Mononuclear cell (primary cell): ENCODE data around the gene PAX2. TPM values are rescaled to one million over a fixed set of nuclear protein-coding genes. Genes with fewer than 3 reads are reported as not detected.

Source experiments
- H3K27me3 ChIP-seq: 2 replicates; pipeline ENCODE4 v1.6.0; 2011; ENCODE audit warnings: low read length, control low read depth; ENCODE audit not compliant: insufficient read depth
- H3K4me1 ChIP-seq: 2 replicates; pipeline ENCODE4 v1.5.1; 2011; ENCODE audit warnings: mild to moderate bottlenecking, low read length, control low read depth; ENCODE audit not compliant: insufficient read depth
- H3K4me3 ChIP-seq: 2 replicates; pipeline ENCODE4 v1.5.1; 2011; ENCODE audit warnings: mild to moderate bottlenecking, low read length, moderate library complexity
- H3K9me3 ChIP-seq: 2 replicates; pipeline ENCODE4 v1.5.1; 2011; ENCODE audit warnings: low read depth, mild to moderate bottlenecking, control low read depth, low read length
- total RNA-seq: library from RNA; depleted of rRNA; stranded (reverse); fragments of >200 nt; gene quantifications from one replicate; pipeline ENCODE4 v1.2.3, GENCODE V29; 2012

The PAX2 gene
- total RNA-seq, 1 donor: not detected

GRCh38 chr10:100816671-100817070, 71.3 kb downstream of the PAX2 start:
- Histone ChIP-seq H3K4me1 (no peaks in the 10 kb centered on the region), H3K4me3 (no peak overlapping the region), H3K9me3 (no peaks in the 10 kb centered on the region), H3K27me3 (peaks cover 43% of the 10 kb centered on the region)

GRCh38 chr10:100817268-100817839, 72.0 kb downstream of the PAX2 start:
- H3K4me1 ChIP-seq: no peaks in the 10 kb centered on the region
- no peak overlapping the region for H3K4me3 ChIP-seq
- H3K9me3 ChIP-seq: no peaks in the 10 kb centered on the region
- H3K27me3 ChIP-seq: peaks cover 47% of the 10 kb centered on the region

- H3K9me3 ChIP-seq: no peaks in the 10 kb centered on the region
- H3K4me1 ChIP-seq: no peaks in the 10 kb centered on the region
- H3K27me3 ChIP-seq: peaks cover 64% of the 10 kb centered on the region
- no peak overlapping the region for H3K4me3 ChIP-seq
Observed at GRCh38 chr10:100819424-100819823, 74.0 kb downstream of the PAX2 start.

GRCh38 chr10:100823194-100823593, 77.8 kb downstream of the PAX2 start:
- H3K4me1 ChIP-seq: peaks cover 17% of the 10 kb centered on the region
- H3K27me3 ChIP-seq: peaks cover 78% of the 10 kb centered on the region
- H3K4me3 ChIP-seq: no peak overlapping the region
- no peaks in the 10 kb centered on the region for H3K9me3 ChIP-seq

GRCh38 chr10:100824886-100825285, 79.5 kb downstream of the PAX2 start:
- Histone ChIP-seq H3K9me3 (no peaks in the 10 kb centered on the region), H3K4me1 (peaks cover 33% of the 10 kb centered on the region), H3K27me3 (peaks cover 83% of the 10 kb centered on the region), H3K4me3 (no peak overlapping the region)

- no peaks in the 10 kb centered on the region for H3K9me3 ChIP-seq
- H3K4me3 ChIP-seq: no peak overlapping the region
- H3K27me3 ChIP-seq: peaks cover 84% of the 10 kb centered on the region
- peaks cover 38% of the 10 kb centered on the region for H3K4me1 ChIP-seq
Observed at GRCh38 chr10:100825325-100825875, 80.0 kb downstream of the PAX2 start.

GRCh38 chr10:100826031-100826651, 80.8 kb downstream of the PAX2 start:
- Histone ChIP-seq H3K4me1 (peaks cover 39% of the 10 kb centered on the region), H3K4me3 (no peak overlapping the region), H3K27me3 (peaks cover 88% of the 10 kb centered on the region), H3K9me3 (no peaks in the 10 kb centered on the region)

- Histone ChIP-seq H3K4me3 (no peak overlapping the region), H3K4me1 (peaks cover 39% of the 10 kb centered on the region), H3K27me3 (peaks cover 88% of the 10 kb centered on the region), H3K9me3 (no peaks in the 10 kb centered on the region)
Observed at GRCh38 chr10:100826661-100826982, 81.2 kb downstream of the PAX2 start.

- Histone ChIP-seq H3K4me1 (peaks cover 39% of the 10 kb centered on the region), H3K9me3 (no peaks in the 10 kb centered on the region), H3K4me3 (peak overlapping the region; percentile 6), H3K27me3 (peaks cover 89% of the 10 kb centered on the region)
Observed at GRCh38 chr10:100826983-100827818, 81.8 kb downstream of the PAX2 start.

GRCh38 chr10:100827819-100828737, 82.7 kb downstream of the PAX2 start:
- Histone ChIP-seq H3K9me3 (no peaks in the 10 kb centered on the region), H3K4me1 (peaks cover 39% of the 10 kb centered on the region), H3K27me3 (peaks cover 90% of the 10 kb centered on the region), H3K4me3 (no peak overlapping the region)

GRCh38 chr10:100828738-100829096, 83.3 kb downstream of the PAX2 start:
- H3K9me3 ChIP-seq: no peaks in the 10 kb centered on the region
- peaks cover 85% of the 10 kb centered on the region for H3K27me3 ChIP-seq
- H3K4me3 ChIP-seq: peak overlapping the region; percentile 15
- H3K4me1 ChIP-seq: peaks cover 39% of the 10 kb centered on the region

- peaks cover 79% of the 10 kb centered on the region for H3K27me3 ChIP-seq
- peaks cover 39% of the 10 kb centered on the region for H3K4me1 ChIP-seq
- no peaks in the 10 kb centered on the region for H3K9me3 ChIP-seq
- H3K4me3 ChIP-seq: peak overlapping the region; percentile 15
Observed at GRCh38 chr10:100829097-100829870, 83.9 kb downstream of the PAX2 start.

- peaks cover 39% of the 10 kb centered on the region for H3K4me1 ChIP-seq
- no peaks in the 10 kb centered on the region for H3K9me3 ChIP-seq
- no peak overlapping the region for H3K4me3 ChIP-seq
- H3K27me3 ChIP-seq: peaks cover 75% of the 10 kb centered on the region
Observed at GRCh38 chr10:100829933-100830727, 84.7 kb downstream of the PAX2 start.
